DMS79 treated with DMSO at 0.1 percent for 48 hours (cell line): ENCODE results near the gene ZFAND6.
"Not testable (repeated sequence)": the region's sequence is repeated elsewhere in the genome, so short reads cannot be mapped to it uniquely, and the experiment has no call there.

Experiments used
- DNase-seq: peaks from one replicate; lab custom pipeline; 2025; lab: John Stamatoyannopoulos, UW

The ZFAND6 gene

DNA sequence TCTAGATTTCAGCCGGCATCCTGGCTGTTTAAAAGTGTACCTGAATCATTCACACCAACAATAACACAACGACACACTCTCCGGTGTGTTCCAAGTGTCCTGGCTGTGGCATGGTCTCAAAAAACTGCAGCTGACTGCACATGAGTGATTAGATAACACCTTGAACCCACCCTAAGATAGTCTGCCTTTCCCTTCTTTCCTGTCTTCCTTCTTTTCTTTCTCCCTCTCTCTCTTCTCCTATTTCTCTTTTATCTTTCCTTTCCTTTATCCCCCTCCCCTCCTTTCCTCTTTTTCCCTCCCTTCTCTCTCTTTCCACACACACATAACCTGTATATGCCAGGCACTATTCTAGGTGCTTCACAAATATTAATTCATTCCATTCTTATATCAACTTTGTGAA, 92.1 kb downstream of the ZFAND6 start:
- no peak for DNase-seq

DNA sequence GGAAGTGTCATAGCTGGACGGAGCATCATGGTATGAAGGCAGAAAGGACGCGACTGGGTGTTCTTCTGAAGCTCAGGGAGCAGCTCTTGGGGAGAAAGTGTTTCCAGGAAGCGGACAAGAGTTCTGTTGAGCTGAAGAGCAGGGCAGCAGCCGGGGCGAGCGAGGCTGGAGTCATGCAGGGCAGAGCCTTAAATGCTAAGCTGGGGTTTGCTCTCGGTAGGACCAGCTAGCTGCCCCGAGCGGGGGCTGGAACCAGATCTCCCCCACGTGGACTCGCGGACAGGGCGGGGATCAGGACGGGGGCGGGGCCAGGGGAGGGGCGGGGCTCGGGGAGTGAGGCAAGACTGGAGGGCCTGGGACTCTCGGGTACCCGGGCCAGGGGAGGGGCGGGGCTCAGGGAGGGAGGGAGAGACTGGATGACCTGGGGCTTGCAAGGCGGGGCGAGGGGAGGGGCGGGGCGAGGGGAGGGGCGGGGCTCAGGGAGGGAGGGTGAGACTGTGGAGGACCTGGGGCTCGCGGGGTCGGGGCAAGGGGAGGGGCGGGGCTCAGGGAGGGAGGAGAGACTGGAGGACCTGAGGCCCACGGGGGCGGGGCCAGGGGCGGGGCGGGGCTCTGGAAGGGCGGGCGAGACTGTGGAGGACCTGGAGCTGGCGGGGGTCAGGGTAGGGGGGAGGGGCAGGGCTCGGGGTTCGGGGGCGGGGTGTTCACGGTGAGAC, 92.9 kb downstream of the ZFAND6 start:
- peak; percentile 21 for DNase-seq

DNA sequence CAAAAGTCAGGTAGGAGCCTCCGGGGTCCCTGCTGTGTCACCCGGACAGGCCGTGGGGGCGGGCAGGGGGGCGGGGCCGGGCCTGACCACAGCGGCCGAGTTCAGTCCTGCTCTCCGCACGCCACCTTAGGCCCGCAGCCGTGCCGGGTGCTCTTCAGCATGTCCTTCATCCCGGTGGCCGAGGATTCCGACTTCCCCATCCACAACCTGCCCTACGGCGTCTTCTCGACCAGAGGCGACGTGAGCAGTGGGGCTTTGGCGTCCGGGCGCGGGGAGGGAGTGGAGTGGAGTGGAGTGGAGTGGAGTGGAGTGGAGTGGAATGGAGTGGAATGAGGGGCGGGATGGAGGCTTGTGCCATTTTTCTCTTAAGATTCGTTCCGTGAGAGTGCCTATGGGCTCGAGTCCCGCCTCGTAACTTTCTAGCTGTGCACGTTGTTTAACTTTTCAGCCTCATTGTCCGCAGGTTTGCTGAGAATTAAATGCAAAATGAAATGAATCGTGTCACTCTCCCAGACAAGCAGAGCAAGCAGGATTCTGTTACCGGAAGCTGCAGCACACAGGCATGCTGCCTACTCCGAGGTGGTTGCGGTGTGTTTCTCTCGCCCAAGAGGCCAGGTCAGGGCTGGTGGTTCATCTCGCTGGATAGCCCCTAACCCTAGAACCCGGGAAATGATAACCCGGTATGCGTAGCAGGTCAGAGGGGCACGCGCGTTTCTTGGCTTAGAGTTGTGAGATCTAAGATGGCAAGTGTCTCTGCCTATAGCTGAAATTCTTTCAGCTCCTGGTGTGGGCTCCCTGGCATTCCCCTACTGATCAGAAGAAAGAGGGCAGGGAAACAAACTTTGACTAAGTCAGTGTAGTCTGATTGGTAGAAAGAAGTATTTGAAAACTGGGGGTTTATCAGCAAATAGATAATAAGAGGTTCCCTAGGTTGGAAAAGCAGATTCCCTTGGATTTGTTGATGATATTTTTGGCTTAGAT, 93.7 kb downstream of the ZFAND6 start, which contains the start of gene FAH:
TSS of gene FAH (plus strand) at position 104 of the 981 bp plus-strand sequence. CDS start at position 160, 56 bp downstream.
- no peak for DNase-seq

DNA sequence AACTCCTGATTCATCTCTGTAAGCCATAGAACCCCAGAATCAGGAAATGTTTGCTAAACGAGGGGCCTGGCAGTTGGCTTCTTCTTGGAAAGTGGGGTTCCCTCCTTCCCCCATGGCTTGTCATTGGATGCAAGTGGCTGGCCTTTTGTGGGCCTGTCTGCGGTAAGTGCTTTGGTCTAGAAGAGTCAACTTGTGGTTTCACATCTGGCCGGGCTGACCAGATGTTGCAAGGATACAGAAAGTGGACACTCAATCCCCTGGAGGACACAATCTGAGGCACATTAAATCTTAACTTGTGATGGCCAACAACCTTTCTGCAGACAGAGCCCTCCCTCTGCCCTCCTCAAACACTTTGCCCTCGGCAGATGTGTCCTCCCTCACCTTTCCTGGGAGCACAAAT, 94.4 kb downstream of the ZFAND6 start:
- DNase-seq: no peak

DNA sequence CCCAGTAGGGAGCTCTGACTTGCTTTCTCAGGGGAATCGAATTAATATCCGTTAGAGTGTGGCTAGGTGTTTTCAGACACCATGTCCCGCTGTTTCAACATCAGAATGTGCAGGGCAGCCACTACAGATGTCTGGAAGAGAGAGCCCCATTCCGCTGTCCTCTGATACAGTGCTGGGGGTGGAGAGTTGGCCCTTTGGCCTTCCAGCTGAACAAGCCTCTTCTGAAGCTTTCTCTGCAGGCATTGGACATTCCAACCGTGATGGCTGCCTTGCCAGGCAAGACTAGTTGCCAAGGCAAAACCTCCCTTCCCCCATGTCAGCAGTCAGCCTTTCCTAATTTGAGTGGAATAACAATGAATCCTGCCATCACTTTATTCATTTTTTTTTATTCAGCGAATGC, 94.9 kb downstream of the ZFAND6 start:
- DNase-seq: no peak

DNA sequence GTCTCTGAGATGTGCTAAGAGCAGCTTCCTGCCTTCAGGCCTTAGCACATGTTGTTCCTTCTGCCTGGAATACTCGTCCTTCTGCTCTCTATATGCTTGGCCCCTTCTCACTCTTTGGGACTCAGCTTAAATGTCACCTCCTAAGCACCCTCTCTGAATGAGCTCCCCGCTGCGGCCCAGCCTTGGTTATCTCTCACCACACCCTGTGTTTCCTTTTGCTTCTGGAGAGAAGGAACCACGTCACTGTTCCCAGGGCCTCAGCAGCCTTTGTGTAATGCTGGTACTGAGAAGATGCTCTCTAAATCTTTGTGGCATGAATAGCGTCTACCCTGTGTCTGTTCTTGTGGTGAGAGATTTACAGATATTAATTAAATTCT, 95.5 kb downstream of the ZFAND6 start:
- DNase-seq: no peak

DNA sequence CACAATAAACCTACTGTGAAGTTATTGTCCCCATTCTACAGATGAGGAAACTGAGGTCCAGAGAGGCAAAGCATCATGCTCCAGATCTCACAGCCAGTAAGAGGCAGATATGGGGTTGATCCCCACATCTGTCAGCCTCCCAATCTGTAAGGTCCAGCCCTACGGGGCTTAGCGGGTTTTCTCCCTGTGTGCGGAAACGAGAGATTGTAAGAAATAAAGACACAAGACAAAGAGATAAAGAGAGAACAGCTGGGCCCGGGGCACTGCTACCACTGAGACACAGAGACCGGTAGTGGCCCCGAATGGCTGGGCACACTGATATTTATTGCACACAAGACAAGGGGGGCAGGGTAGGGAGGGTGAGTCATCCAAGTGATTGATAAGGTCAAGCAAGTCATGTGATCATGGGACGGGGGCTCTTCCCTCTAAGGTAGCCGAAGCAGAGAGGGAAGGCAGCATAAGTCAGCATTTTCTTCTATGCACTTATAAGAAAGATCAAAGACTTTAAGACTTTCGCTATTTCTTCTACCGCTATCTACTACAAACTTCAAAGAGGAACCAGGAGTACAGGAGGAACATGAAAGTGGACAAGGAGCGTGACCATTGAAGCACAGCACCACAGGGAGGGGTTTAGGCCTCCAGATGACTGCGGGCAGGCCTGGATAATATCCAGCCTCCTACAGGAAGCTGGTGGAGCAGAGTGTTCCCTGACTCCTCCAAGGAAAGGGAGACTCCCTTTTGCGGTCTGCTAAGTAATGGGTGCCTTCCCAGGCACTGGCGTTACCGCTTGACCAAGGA, 96.1 kb downstream of the ZFAND6 start:
- not testable (repeated sequence) for DNase-seq

DNA sequence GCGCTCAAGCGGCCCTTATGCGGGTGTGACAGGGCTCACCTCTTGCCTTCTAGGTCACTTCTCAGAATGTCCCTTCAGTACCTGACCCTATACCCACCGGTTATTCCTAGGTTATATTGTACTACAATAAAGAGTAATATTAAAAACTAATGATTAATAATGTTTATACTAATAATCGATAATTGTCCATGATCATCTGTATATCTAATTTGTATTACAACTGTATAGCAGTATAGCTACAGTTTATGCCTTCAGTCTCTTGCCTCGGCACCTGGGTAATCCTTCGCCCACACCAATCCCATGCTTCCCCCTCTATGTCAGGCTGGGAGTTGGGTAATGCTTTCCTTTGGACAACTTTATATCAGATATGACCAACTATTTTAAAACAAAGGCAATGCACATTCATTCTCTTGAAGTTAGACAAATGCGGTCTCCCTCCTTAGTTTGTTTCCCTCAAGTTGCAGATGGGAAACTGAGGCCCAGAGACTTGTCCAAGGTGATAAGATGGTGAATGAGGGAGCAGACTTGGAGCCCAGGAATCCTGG, 96.8 kb downstream of the ZFAND6 start:
- no peak for DNase-seq

DNA sequence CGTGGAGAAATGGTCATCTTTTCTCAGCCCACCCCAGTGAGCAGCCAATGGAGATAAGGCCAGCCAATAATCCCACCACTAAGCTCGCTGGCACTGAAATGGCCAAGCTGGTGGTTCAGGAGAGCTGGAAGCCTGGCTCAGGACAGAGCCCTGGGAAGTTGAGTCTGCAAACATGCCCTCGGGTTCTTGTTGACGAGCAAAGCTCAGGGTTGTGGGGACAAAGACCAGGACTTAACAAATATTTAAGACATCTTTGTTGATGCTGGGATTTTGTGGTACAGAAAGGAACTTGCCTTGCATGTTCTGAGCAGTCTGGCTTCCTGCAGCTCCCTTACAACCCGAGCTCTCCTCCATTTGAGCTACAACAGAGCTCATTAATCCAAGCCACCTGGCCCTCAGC, 97.7 kb downstream of the ZFAND6 start:
- DNase-seq: no peak

DNA sequence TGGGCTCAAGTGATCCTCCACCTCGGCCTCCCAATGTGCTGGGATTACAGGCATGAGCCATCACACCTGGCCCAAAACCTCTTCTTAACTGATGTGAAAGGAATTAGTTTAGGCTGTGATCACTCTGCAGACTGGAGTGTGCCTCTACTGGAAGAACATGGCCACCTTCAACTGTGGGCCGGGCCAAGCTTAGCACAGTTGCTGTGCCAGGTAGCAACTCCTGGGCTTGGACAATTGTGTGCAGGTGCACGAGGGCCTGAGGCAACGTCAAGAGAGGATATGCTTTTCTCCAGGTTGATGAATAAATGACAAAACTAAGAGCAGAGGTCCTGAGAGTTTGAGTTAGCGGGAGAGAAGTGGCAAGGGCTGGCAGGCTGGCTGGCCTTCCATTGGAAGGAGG, 99.8 kb downstream of the ZFAND6 start:
- DNase-seq: no peak

DNA sequence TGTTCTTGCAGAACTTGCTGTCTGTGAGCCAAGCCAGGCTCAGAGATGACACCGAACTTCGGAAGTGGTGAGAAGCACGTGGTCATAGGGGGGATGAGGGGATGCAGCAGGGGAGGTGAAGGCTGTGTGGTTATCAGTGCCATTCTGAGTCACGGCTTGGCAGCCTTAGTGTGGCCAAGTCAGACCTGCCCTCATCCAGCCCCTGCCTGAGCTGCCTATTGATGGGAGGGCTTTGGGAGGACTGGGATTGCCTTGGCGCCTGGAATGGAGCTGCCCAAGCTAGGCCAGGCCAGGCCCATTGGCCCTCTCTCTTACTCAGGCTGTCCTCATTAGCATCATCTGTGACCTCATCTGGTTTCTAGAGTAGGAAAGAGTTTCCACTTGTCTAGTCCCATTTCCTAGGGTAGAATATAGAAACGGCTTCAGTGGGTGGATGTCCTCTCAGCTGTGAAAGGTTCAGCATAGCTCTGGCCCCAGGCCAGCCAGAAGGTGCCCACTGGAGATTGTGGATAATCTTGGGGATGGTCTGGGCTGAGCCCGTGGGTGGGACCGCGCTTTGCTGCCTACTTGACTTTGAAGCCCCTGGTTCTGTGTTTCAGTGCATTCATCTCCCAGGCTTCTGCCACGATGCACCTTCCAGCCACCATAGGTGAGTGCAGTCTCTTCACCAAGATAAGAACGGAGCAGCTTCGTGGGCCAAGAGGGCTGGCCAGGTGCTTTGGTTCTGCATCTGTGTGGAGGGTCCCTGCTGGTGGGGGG, 100.5 kb downstream of the ZFAND6 start:
- DNase-seq: no peak

DNA sequence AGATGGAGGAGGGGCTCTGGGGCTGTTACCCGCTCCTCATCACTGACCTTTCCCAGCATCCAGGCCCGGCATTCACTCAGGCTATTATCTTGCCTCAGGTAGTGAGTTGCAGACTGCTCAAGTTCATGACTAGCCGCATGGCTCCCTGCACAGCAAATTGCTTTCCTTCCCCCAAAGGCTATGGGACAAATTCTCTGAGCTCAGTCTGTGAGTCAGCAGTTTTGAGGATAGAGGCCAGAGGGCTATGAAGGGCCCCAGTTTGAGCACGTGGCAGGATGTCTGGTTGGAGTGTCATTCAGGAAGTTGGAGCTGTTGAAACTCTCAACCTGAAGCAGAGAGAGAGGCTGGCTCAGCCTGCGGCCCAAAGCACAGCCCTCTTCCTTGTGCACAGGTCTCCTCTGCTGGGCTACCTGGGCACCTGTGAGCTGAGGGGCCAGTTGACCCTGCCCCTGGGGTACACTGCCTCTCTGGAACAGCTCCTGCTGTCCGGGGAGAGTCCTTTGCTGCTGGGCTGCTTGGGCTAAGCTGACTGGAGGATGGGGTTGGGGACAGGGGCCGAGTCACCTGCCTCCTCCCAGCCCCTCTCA, 101.2 kb downstream of the ZFAND6 start:
- DNase-seq: no peak

DNA sequence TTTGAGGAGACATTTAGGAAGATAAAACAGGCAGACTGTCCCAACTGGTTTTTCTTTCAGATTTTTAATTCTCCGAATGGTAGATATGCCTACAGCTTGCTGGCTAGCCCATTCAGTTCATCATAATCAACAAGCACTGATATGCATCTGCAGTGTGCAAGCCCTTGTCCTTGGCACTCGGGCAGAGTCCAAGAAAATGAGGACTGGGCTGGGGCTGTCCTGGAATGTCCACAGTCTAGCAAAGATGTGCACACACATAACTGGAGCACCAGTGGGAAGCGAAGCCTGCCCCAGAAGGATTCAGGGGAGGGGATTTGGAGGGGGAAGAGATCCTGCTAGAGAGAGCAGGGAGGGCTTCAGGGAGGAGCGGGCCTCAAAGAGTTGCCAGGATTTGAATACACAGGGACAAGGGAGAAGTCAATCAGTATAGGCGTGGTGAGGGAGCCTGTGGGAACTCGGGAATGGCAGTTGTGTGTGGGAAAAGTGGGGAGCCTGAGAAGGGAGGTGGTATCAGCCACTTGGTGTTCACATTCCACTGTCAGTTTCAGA, 102.1 kb downstream of the ZFAND6 start:
- no peak for DNase-seq

DNA sequence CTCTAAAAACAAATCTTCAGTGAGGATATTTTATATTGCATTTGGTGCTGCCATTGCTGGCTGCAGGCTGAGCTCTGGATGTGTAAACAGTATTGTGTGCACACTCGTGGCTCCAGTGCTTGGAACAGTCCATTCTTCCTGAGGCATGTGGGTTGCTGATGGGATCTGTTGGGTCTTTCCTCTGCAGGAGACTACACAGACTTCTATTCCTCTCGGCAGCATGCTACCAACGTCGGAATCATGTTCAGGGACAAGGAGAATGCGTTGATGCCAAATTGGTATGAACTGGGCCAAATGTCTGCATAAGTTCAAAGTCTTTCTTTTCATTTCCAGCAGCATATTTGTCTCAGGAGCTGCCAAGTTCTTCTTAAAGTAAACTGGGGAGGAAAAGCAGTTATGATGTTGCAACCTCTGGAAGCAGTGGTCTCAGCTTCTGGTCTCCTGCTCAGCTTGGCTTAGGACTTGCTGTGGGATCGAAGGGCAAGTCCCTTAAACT, 102.6 kb downstream of the ZFAND6 start:
- no peak for DNase-seq

DNA sequence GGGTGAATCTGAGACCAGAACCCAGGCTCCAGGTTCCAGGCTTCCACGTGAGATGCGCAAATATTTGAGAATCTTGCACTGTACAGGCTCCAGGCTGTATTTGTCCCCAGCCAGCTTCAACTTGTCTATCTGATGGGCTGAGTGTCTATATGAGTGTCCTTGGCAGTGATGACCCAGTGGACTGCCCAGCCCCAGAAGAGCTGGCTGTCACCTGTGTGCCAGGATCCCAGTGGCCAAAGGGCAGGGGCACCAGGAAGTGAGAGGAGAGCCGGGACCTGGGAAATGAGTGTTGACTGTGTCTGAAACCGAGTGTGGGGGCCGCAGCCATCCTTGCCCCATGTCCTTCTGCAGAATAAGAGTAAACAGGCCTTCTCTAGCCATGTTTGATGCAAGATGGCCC, 103.7 kb downstream of the ZFAND6 start:
- DNase-seq: no peak

DNA sequence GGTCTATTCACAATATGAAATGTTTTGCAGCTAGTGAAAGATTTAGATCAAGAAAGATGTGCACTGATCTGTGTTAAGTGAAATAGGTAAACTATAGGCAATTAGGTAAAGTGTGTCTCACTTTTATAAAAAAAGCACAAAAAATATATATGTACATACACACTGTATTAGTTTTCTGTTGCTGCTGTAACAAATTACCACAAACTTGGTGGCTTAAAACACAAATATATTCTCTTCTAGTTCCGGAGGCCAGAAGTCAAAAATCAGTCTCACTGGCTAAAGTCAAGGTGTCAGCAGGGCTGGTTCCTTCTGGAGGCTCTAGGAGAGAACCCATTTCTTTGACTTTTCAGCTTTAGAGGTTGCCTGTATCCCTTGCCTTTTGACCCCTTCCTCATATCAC, 104.4 kb downstream of the ZFAND6 start:
- DNase-seq: no peak

DNA sequence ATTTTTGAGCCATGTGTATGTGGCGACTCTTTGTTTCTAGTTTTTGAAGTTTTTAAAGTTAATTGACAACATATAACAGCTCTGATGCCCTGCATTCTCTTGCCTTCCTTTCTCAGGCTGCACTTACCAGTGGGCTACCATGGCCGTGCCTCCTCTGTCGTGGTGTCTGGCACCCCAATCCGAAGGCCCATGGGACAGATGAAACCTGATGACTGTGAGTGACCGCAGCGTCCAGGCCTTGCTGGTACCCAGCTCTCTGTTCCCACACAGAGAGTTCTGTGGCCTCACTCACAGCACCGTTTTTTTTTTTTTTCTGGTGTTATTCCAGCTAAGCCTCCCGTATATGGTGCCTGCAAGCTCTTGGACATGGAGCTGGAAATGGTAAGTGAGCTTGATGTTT, 108.5 kb downstream of the ZFAND6 start:
- no peak for DNase-seq

DNA sequence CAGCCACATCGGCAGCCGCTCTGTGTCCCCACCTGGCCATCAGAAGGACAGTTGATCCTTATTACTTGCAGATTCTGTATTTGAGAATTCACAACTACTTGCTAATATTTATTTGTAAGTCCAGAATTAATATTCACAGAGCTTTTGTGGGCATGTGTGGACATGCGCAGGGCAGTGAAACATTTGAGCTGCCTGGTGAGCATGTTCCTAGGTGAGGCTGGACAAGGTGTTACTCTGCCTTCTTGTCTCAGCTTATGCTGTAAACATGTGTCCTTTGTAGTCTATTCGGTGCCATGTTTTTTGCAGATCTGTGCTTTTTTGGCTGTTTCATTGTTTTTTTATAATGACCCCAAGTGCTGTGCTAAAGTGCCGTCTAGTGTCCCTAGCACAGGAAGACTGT, 108.9 kb downstream of the ZFAND6 start:
- DNase-seq: no peak

DNA sequence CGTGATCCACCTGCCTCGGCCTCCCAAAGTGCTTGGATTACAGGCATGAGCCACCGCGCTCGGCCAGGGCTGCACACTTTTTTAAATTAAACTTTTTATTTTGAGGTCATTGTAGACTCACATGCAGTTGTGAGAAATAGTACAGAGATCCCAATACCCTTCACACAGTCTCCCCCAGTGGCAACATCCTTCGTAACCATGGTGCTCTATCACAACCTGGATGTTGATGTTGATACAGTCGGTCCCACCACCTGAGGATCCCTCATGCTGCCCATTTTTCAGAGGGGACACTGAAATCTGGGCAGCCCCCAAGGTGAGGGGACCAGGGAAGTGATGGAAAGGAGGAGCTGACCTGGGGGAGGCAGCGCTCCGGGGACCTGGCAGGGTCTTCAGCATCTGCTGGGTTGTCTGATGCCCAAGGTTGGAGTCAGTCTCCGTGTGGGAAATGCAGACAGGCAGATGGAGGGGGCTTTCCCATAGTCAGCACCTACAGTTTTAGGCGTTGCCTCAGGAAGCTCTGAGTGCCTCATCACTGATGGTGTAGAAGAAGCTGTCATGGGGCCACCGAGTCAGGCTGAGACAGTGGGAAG, 110.4 kb downstream of the ZFAND6 start:
- DNase-seq: no peak

DNA sequence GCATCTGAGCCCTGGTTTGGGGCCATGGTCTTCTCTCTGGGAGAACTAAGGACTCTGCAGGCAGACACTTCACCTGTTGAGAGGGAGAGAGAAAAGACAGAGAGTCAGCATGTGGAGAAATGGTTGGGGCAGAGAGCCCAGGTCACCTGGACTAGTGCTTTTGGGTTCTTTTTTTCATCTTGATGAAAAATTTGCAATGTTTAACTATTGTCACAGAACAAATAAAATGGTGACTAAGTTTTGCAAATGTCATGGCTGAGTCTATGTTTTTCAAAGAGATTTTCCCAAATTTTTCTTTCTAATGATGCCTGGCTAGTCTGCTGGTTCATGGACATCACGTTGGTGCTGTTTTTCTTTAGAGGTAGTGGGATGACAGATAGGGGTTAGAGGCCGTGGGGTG, 111.1 kb downstream of the ZFAND6 start:
- DNase-seq: no peak
